Fibroblast of skin of left biceps (primary cell): ENCODE measurements around the gene SLC44A1.

Experiments used
- DNase-seq, 2 experiments: peaks; one replicate each; pipeline ENCODE4 v3.0.0-alpha.2; 2013; ENCODE audit warnings: low read depth in 2 of 2

The SLC44A1 gene

GRCh38 chr9:105302728-105303127 is 58.3 kb downstream of the SLC44A1 start:
- no peak for DNase-seq

GRCh38 chr9:105305856-105306255 is 61.4 kb downstream of the SLC44A1 start:
- no peak for DNase-seq

- no peak for DNase-seq
Measured at GRCh38 chr9:105306351-105307140, 62.1 kb downstream of the SLC44A1 start.

- DNase-seq, result no peak
Measured at GRCh38 chr9:105307591-105308130, 63.2 kb downstream of the SLC44A1 start.

GRCh38 chr9:105308461-105309341 is 64.2 kb downstream of the SLC44A1 start:
- no peak for DNase-seq

GRCh38 chr9:105309531-105309931 is 65.1 kb downstream of the SLC44A1 start:
- DNase-seq, result no peak

- DNase-seq, result no peak
Measured at GRCh38 chr9:105311306-105311705, 66.9 kb downstream of the SLC44A1 start.

GRCh38 chr9:105313238-105313637 is 68.8 kb downstream of the SLC44A1 start:
- DNase-seq, result no peak

GRCh38 chr9:105316703-105317102 is 72.3 kb downstream of the SLC44A1 start:
- DNase-seq, result no peak

GRCh38 chr9:105318729-105319191 is 74.3 kb downstream of the SLC44A1 start:
- no peak for DNase-seq

- no peak for DNase-seq
Measured at GRCh38 chr9:105319202-105319813, 74.9 kb downstream of the SLC44A1 start.

GRCh38 chr9:105320568-105320967 is 76.1 kb downstream of the SLC44A1 start:
- no peak for DNase-seq

GRCh38 chr9:105328296-105328695 is 83.8 kb downstream of the SLC44A1 start:
- DNase-seq, result no peak

GRCh38 chr9:105328872-105329718 is 84.6 kb downstream of the SLC44A1 start:
- no peak for DNase-seq

- no peak for DNase-seq
Measured at GRCh38 chr9:105329719-105330062, 85.2 kb downstream of the SLC44A1 start.

- DNase-seq, result no peak
Measured at GRCh38 chr9:105330201-105330600, 85.8 kb downstream of the SLC44A1 start.

GRCh38 chr9:105330755-105331154 is 86.3 kb downstream of the SLC44A1 start:
- DNase-seq, result no peak

GRCh38 chr9:105331160-105331559 is 86.7 kb downstream of the SLC44A1 start:
- no peak for DNase-seq

GRCh38 chr9:105331755-105332154 is 87.3 kb downstream of the SLC44A1 start:
- no peak for DNase-seq

GRCh38 chr9:105332471-105332870 is 88.0 kb downstream of the SLC44A1 start:
- peak; percentile 25 to 31 for DNase-seq

- DNase-seq, result no peak
Measured at GRCh38 chr9:105333076-105333475, 88.6 kb downstream of the SLC44A1 start.
